PC-3 (cell line): ENCODE results near the gene DNHD1.

Source experiments
- EZH2 ChIP-seq: fragments of 300-600 bp; sonication (generic); IDR thresholded peaks from one replicate; pipeline ENCODE4 v1.6.1; 2017; ENCODE audit warnings: antibody characterized with exemption, mild to moderate bottlenecking, low read length; ENCODE audit not compliant: unreplicated experiment
- EZH2phosphoT487 ChIP-seq: fragments of 300-600 bp; sonication (generic); IDR thresholded peaks from 2 replicates; pipeline ENCODE4 v1.6.1; 2018; ENCODE audit warnings: mild to moderate bottlenecking, antibody characterized with exemption, low read length, borderline replicate concordance
- TF ChIP-seq, protein P1 (sequence below): fragments of 300-600 bp; sonication (generic); conservative IDR thresholded peaks from 2 replicates; pipeline ENCODE4 v1.5.1; 2017; ENCODE audit warnings: antibody characterized with exemption, low read depth, mild to moderate bottlenecking, low read length

DNA sequence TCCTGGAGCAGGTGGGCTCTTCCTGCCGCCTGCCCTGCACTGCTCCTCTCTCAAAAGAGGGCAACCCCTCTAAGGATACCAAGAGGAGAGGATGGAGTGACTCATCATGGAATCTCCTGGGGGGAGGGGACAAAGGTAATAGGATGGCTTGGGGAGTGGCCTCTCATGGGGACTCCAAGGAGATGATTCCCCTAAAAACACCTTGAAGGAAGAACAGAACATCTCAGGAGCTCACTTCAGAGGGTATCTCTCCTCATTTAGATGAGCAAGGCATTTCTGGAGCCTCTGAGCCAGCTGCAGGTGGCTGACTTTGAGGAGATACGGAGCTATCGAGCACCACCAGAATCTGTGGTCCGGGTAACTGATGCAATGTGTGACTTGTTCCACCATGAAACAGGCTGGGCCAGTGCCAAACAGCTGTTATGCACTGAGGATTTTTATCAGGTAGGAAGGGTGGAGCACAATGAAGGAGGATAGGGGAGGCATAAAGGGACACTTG lies 66.1 kb downstream of the DNHD1 start:
- TF ChIP-seq, protein P1, sequence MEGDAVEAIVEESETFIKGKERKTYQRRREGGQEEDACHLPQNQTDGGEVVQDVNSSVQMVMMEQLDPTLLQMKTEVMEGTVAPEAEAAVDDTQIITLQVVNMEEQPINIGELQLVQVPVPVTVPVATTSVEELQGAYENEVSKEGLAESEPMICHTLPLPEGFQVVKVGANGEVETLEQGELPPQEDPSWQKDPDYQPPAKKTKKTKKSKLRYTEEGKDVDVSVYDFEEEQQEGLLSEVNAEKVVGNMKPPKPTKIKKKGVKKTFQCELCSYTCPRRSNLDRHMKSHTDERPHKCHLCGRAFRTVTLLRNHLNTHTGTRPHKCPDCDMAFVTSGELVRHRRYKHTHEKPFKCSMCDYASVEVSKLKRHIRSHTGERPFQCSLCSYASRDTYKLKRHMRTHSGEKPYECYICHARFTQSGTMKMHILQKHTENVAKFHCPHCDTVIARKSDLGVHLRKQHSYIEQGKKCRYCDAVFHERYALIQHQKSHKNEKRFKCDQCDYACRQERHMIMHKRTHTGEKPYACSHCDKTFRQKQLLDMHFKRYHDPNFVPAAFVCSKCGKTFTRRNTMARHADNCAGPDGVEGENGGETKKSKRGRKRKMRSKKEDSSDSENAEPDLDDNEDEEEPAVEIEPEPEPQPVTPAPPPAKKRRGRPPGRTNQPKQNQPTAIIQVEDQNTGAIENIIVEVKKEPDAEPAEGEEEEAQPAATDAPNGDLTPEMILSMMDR: no peak
- TF ChIP-seq EZH2phosphoT487: no peak
- TF ChIP-seq EZH2: no peak
